Skeletal muscle tissue (tissue), 4 donors: ENCODE results near the gene CPSF4. TPM values are rescaled to one million over a fixed set of nuclear protein-coding genes. Genes with fewer than 3 reads are reported as not detected.

Experiments used
- H3K27ac ChIP-seq: one replicate; pipeline ENCODE4 v1.7.0; 2013; ENCODE audit warnings: mild to moderate bottlenecking, low read depth, low read length, inconsistent platforms
- H3K27me3 ChIP-seq, 3 donors: one replicate each; pipeline ENCODE4 v1.7.0; 2013; ENCODE audit warnings: low read length in 3 of 3; ENCODE audit not compliant: control insufficient read depth in 3 of 3, insufficient read depth in 3 of 3
- H3K36me3 ChIP-seq, 3 donors: one replicate each; pipeline ENCODE4 v1.7.0; 2013; ENCODE audit warnings: low read length in 3 of 3; ENCODE audit not compliant: control insufficient read depth in 3 of 3, insufficient read depth in 3 of 3
- H3K4me1 ChIP-seq, 3 donors: one replicate each; pipeline ENCODE4 v1.7.0; 2013; ENCODE audit warnings: low read length in 3 of 3, mild to moderate bottlenecking in 3 of 3; ENCODE audit not compliant: control insufficient read depth in 3 of 3, insufficient read depth in 3 of 3
- H3K4me3 ChIP-seq, 3 donors: one replicate each; pipeline ENCODE4 v1.7.0; 2013; ENCODE audit warnings: low read length in 3 of 3
- H3K9ac ChIP-seq, 3 donors: one replicate each; pipeline ENCODE4 v1.7.0; 2013; ENCODE audit warnings: low read length in 3 of 3, mild to moderate bottlenecking in 3 of 3, moderate library complexity in 2 of 3, low read depth in 1 of 3
- H3K9me3 ChIP-seq, 3 donors: one replicate each; pipeline ENCODE4 v1.7.0; 2013; ENCODE audit warnings: low read length in 3 of 3; ENCODE audit not compliant: control insufficient read depth in 3 of 3
- total RNA-seq: library from RNA; depleted of rRNA; stranded (reverse); fragments of >200 nt; gene quantifications from one replicate; pipeline ENCODE4 v1.2.3, GENCODE V29; 2014
- donor health status: Osteomylitis.

The CPSF4 gene
- total RNA-seq, 1 donor from 2014 or later: 29.2 TPM

DNA sequence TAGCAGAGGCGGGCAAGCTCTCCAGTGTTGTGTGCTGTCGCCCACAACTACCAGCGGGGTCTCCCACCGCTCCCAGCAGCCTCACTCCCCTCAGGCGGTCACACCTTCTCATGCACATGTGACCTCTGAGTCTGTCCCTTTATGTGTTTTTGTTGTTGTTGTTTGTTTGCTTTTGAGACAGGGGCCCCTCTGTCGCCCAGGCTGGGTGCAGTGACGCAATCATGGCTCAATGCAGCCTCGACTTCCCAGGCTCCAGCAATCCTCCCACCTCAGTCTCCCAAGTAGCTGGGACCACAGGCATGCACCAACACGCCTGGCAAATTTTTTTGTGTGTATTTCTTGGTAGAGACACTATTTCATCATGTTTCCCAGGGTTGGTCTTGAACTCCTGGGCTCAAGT is 1.5 kb downstream of the CPSF4 start:
- peaks cover 24 to 33% (median 27%) of the 10 kb centered on the region in 3 donors for H3K4me1 ChIP-seq
- peak overlapping the region; percentile 91 for H3K27ac ChIP-seq
- H3K4me3 ChIP-seq: peak overlapping the region; percentile 91 to 96 (median 95)

DNA sequence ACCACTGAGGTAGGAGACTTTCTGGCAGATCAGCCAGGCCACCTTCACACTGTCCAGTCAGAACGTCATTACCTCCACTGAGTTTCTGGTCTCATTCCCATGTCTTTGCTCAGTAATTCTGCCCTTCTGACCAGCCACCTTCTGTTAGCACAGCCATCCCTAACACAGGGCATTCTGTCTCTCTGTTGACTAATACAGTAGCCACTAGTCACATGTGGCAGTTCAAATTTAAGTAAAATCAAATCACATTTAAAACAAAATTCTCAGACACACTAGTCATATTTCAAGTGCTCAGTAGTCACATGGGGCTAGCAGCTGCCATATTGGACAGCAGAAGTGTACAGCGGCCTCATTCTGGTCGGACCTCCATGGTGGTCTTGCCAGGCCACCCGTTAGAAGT is 7.4 kb downstream of the CPSF4 start:
- Histone ChIP-seq H3K9me3 (no peaks in the 10 kb centered on the region), H3K9ac (no peak overlapping the region), H3K27me3 (no peaks in the 10 kb centered on the region), H3K27ac (no peak overlapping the region), H3K4me1 (peaks cover 7 to 11% (median 9%) of the 10 kb centered on the region in 3 donors), H3K4me3 (no peak overlapping the region), H3K36me3 (peaks cover 48 to 62% (median 52%) of the 10 kb centered on the region in 3 donors)

More for the DNA sequence above, 1.5 kb downstream of the CPSF4 start:
- Histone ChIP-seq H3K36me3 (peaks cover 7 to 22% (median 11%) of the 10 kb centered on the region in 3 donors), H3K27me3 (no peaks in the 10 kb centered on the region), H3K9ac (peak overlapping the region; percentile 48 to 98 (median 97)), H3K9me3 (no peaks in the 10 kb centered on the region)

DNA sequence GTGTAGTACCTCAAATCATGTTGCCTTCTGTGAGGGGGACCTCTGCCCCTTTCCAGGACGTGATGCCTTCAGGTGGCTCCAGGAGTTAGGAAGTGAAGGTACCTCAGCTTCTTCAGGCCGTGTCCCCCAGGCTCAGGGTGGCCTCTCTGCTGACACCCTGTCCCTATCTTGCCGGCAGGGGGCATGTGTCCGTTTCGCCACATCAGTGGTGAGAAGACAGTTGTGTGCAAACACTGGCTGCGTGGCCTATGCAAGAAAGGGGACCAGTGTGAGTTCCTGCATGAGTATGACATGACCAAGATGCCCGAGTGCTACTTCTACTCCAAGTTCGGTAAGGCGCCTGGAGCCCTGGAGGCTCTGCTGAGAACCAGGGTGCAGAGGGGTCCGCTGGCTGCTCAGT is 9.2 kb downstream of the CPSF4 start:
- no peak overlapping the region for H3K9ac ChIP-seq
- no peaks in the 10 kb centered on the region for H3K9me3 ChIP-seq
- H3K27ac ChIP-seq: no peak overlapping the region
- no peaks in the 10 kb centered on the region for H3K27me3 ChIP-seq
- H3K4me3 ChIP-seq: no peak overlapping the region
- H3K4me1 ChIP-seq: no peaks in the 10 kb centered on the region
- H3K36me3 ChIP-seq: peaks cover 59 to 73% (median 64%) of the 10 kb centered on the region in 3 donors

DNA sequence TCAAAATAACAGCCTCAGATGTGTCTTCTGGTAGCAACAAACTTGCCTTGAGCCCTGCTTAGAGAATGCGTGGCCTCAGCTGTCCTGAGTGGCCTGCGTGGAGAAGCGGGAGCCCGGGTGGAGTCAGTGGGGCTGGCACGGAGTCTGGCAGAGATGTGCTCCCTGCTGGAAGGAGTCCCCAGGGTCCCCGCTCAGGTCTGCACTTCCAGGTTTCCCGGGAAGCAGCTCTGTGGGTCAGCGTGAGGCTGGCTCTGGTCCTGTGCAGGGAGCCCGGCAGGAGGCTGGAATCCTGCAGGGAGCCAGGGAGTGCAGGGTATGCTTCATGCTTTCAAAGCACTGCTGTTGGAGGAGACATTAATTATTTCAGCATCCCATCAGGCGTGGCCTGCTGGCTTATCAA is 10.1 kb downstream of the CPSF4 start:
- no peaks in the 10 kb centered on the region for H3K4me1 ChIP-seq
- peaks cover 67 to 73% (median 71%) of the 10 kb centered on the region in 3 donors for H3K36me3 ChIP-seq
- H3K9me3 ChIP-seq: no peaks in the 10 kb centered on the region
- no peaks in the 10 kb centered on the region for H3K27me3 ChIP-seq
- no peak overlapping the region for H3K27ac ChIP-seq
- H3K9ac ChIP-seq: no peak overlapping the region
- no peak overlapping the region for H3K4me3 ChIP-seq

DNA sequence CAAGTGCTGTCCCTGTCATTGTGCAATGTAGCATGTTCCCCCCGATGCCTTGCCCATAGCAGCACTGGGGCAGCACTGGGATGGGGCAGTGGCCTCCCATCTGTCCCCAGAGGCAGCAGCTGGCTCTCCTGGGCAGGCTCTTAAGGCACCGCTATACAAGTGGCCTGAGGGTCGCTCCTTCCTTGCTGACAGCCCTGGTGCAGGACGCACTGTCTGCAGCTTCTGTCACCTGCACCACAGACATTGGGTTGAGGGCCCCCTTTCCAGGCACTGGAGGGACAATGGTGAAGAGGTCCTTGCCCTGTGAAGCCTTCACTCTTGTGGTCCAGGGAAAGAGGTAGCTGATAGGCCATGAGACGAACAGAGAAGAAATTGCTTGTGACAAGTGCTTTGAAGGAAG is 10.6 kb downstream of the CPSF4 start:
- Histone ChIP-seq H3K9ac (no peak overlapping the region), H3K27ac (no peak overlapping the region), H3K27me3 (no peaks in the 10 kb centered on the region), H3K4me1 (no peaks in the 10 kb centered on the region), H3K36me3 (peaks cover 72 to 75% (median 73%) of the 10 kb centered on the region in 3 donors), H3K9me3 (no peaks in the 10 kb centered on the region), H3K4me3 (no peak overlapping the region)

DNA sequence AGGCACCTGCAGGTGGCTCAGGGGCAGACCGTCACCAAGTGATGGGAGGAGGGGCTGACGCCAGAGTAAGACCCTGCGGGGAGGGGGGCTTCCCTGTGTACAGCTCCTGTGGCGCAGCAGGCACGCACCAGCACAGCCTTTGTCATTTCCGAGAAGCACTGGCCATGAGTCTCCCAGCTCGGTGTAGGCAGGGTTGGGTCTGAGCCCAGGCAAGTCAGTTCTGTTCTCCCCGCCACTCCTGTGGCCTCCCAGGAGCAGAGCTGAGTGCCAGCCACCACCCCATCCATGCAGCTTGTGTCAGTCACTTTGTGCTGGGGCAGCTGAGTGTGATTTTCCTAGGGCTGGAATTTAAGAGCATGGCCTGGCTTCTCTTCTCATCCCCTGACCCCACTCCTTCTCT is 13.2 kb downstream of the CPSF4 start:
- Histone ChIP-seq H3K9ac (no peak overlapping the region), H3K27ac (no peak overlapping the region), H3K9me3 (no peaks in the 10 kb centered on the region), H3K4me1 (no peaks in the 10 kb centered on the region), H3K27me3 (no peaks in the 10 kb centered on the region), H3K36me3 (peaks cover 73 to 85% (median 82%) of the 10 kb centered on the region in 3 donors), H3K4me3 (no peak overlapping the region)

DNA sequence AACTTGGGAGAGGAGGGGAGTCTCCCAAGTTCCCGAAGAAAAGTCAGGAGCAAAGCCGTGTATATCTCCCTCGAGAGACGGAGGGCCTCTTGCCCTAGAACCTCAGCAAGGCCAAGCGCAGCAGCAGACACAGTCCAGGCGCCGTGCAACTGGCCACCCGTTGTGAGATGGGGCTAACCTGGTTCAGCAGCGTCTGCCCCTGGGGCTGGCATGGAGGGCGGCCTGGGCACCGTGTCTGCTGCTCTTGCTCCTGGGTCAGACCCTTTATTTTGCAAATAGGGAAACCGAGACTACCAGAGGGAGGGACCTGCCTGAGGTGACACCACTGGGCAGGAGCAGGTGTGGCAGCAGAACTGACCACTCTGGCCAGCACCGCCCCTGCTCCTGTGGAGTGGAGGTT is 13.8 kb downstream of the CPSF4 start:
- H3K27me3 ChIP-seq: no peaks in the 10 kb centered on the region
- no peak overlapping the region for H3K4me3 ChIP-seq
- H3K36me3 ChIP-seq: peaks cover 79 to 91% (median 88%) of the 10 kb centered on the region in 3 donors
- no peak overlapping the region for H3K27ac ChIP-seq
- no peaks in the 10 kb centered on the region for H3K9me3 ChIP-seq
- no peaks in the 10 kb centered on the region for H3K4me1 ChIP-seq
- no peak overlapping the region for H3K9ac ChIP-seq

DNA sequence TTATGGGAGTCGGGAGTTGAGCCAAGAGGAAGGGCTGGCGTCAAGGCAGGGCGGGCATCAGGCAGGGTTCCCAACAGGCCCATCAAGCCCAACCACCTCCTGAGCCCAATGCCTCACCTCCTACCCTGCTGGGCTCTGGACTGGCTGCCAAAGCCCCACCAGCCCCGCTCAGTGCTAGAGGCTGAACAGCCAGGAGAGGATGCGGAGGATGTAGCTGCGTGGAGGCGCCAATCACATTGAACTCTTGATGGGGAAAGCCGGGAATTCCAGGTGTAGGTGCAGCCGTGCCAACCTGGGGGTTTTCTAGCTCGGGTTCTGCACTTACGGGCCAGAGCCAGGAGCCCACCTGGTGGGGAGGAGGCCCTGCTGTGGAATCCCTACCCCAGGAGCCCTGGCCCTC is 14.4 kb downstream of the CPSF4 start:
- Histone ChIP-seq H3K27me3 (no peaks in the 10 kb centered on the region), H3K9ac (no peak overlapping the region), H3K9me3 (no peaks in the 10 kb centered on the region), H3K4me1 (no peaks in the 10 kb centered on the region), H3K4me3 (no peak overlapping the region), H3K27ac (no peak overlapping the region), H3K36me3 (peaks cover 80 to 91% (median 90%) of the 10 kb centered on the region in 3 donors)

DNA sequence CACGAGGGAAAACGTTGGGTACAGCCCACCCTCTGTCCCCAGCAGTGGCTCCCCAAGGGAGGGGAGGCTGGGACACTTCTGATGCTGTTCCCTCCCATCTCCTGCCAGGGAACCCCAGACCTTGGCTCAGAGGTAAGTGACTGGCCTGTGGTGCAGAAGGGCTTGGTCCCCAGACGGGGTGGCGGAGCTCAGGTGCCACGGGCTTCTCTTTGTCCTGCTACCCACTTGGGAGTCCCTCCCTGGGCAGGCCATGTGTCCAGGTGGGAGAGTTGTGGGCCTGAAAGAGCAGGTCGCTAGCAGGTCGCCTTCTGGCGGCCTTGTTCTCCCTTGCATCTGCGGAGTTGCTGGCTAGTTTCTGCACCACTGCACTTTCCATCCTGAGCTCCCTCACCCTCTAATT is 17.1 kb downstream of the CPSF4 start:
- Histone ChIP-seq H3K27me3 (no peaks in the 10 kb centered on the region), H3K9me3 (no peaks in the 10 kb centered on the region), H3K27ac (no peak overlapping the region), H3K9ac (no peak overlapping the region), H3K36me3 (peaks cover 67 to 89% (median 83%) of the 10 kb centered on the region in 3 donors), H3K4me3 (no peak overlapping the region), H3K4me1 (peaks cover 9 to 13% (median 9%) of the 10 kb centered on the region in 3 donors)

DNA sequence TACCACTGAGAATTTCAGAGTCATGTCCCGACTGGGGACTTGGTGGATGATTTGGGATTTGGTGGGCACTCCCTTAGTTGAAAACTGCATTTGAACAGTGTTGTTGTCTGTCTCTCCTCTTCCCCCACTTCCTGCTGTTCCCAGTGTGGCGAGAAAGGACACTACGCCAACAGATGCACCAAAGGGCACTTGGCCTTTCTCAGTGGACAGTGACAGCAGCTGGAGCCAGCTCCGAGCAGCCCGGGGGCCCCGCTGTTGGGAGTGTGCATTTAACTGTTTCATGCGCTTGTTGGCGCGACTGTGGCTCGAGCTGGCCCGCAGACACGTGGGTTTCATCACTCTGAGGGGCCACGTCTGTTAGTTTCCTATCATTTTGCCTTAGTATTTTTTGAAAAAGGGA is 17.5 kb downstream of the CPSF4 start:
- Histone ChIP-seq H3K27me3 (no peaks in the 10 kb centered on the region), H3K9me3 (no peaks in the 10 kb centered on the region), H3K4me1 (peaks cover 10 to 18% (median 11%) of the 10 kb centered on the region in 3 donors), H3K27ac (no peak overlapping the region), H3K36me3 (peaks cover 66 to 86% (median 79%) of the 10 kb centered on the region in 3 donors), H3K9ac (no peak overlapping the region), H3K4me3 (no peak overlapping the region)
